Measurements from ENCODE around the gene NOA1.

Gene NOA1

DNA sequence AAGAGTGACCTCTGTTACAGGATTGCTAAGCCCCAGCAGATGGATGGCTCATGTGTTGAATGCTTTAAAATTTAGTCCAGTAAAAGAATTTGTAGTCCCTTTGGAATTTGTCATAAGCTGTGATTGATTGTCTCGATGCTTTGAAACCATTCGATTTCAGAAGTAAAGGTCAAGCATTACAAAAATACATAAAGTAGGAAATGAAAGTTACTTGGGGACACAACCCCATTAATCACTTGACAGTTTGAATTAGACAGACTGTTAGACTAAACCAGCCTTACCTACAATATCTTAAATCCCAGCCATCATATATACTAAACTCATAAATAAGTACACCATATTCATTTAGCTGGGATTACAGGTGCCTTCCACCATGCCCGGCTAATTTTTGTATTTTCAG, 63.1 kb downstream of the NOA1 start:
- no peak for DNase-seq (ENCODE audit: low read depth)
- TF ChIP-seq CTCF (conservative IDR thresholded peaks at IDR 0.05; ENCODE audit: control insufficient read depth, insufficient read depth, low read depth, low read length) = no peak
- H3K4me3 ChIP-seq (ENCODE audit: control insufficient read depth, low read depth, low read length) = no peak overlapping the region

Data from fibroblast of mammary gland (primary cell).